Heart left ventricle (tissue), 16 donors: ENCODE results near the gene AP3M1. TPM values are rescaled to one million over a fixed set of nuclear protein-coding genes. Genes with fewer than 3 reads are reported as not detected.

ENCODE experiments used
- ATAC-seq, 4 donors: fragments of 200-7000 bp; cut with Tn5 transposase; one replicate each; pipeline ENCODE4 v1.9.1; 2020 to 2022; ENCODE audit warnings: moderate library complexity in 4 of 4, mild to moderate bottlenecking in 3 of 4, moderate number of reproducible peaks in 1 of 4
- DNase-seq, 5 donors: peaks; one replicate each; pipeline ENCODE4 v3.0.0-alpha.2; 2020
- H3K27ac ChIP-seq, 12 donors: fragments of 200-600 bp; sonication (generic) in 4 of 12; one replicate each; pipeline versions ENCODE4 v1.5.0 to v1.8.0; 2016 to 2022; ENCODE audit warnings: mild to moderate bottlenecking in 2 of 12
- H3K27me3 ChIP-seq, 9 donors: fragments of 200-600 bp; sonication (generic) in 2 of 9; one replicate each; pipeline versions ENCODE4 v1.5.1 to v1.8.0; 2016 to 2022; ENCODE audit warnings: mild to moderate bottlenecking in 3 of 9
- H3K36me3 ChIP-seq, 9 donors: fragments of 200-600 bp; sonication (generic) in 2 of 9; one replicate each; pipeline versions ENCODE4 v1.5.0 to v1.8.0; 2018 to 2022; ENCODE audit warnings: mild to moderate bottlenecking in 2 of 9
- H3K4me1 ChIP-seq, 12 donors: fragments of 200-600 bp; sonication (generic) in 4 of 12; one replicate each; pipeline versions ENCODE4 v1.5.0 to v1.8.0; 2016 to 2022; ENCODE audit warnings: mild to moderate bottlenecking in 3 of 12
- H3K4me3 ChIP-seq, 12 donors: fragments of 200-600 bp; sonication (generic) in 4 of 12; one replicate each; pipeline versions ENCODE4 v1.5.0 to v1.8.0; 2017 to 2022; ENCODE audit warnings: mild to moderate bottlenecking in 9 of 12, moderate library complexity in 4 of 12
- H3K9me3 ChIP-seq, 12 donors: fragments of 200-600 bp; sonication (generic) in 4 of 12; one replicate each; pipeline versions ENCODE4 v1.5.0 to v1.8.0; 2016 to 2022; ENCODE audit warnings: mild to moderate bottlenecking in 1 of 12
- CTCF ChIP-seq, 12 donors: fragments of 200-600 bp; sonication (generic) in 4 of 12; IDR thresholded peaks; one replicate each; pipeline versions ENCODE4 v1.5.0 to v1.8.0; 2018 to 2022; ENCODE audit warnings: antibody characterized with exemption in 12 of 12, mild to moderate bottlenecking in 5 of 12
- POLR2A ChIP-seq, 2 donors: fragments of 450-650 bp; IDR thresholded peaks; one replicate each; pipeline ENCODE4 v1.6.1; 2017; ENCODE audit warnings: antibody characterized with exemption in 2 of 2, mild to moderate bottlenecking in 2 of 2, moderate library complexity in 2 of 2
- WGBS, 4 donors: extraction: QIAGEN DNeasy Blood & Tissue Kit in 2 of 4; methylation state at CpG; one replicate each; pipeline versions ENCODE4 v1.1.5 to v1.1.7; 2013 to 2018; 5-methylcytosine and 5-hydroxymethylcytosine counted together
- intact Hi-C, 10 donors: fragments of 100-400 bp; cut with DNase I; formaldehyde crosslinking; loops; one replicate each; pipeline versions ENCODE4 v1.11.1 to v1.14.2; 2022
- polyA plus RNA-seq, 2 donors: library from polyadenylated mRNA; stranded (reverse); fragments of 200-250 nt; gene quantifications; one replicate each; pipeline ENCODE4 v1.2.3, GENCODE V29; 2013
- total RNA-seq, 9 donors: library from RNA; depleted of rRNA in 2 of 9; stranded (reverse); fragments of >200 nt in 2 of 9; fragmentation: NEBNext Ultra II Directional in 3 of 9; extraction: Animal tissue kit (Norgen Biotek cat#: 25700) in 3 of 9; gene quantifications; one replicate each; pipeline versions ENCODE4 v1.1.0 to v1.2.4, GENCODE V29; 2016 to 2023
- donor health status: ischemic (EF 13 %, LVEDD 7.1; RV severe dilation, severe dysfunction).
- donor health status: healthy with polysubstance abuse.
- donor health status: DM: no; HTN: yes; CAD: no.
- donor health status: DM: no; HTN: no; CAD: no.
- donor health status: ischemic (EF 25% LVEDD 6.9; RV normal size, moderate dysfunction).
- donor health status: ischemic (EF 25% LVEDD 5.7; RV mildly dilated, moderate dysfunction).
- donor health status: healthy.
- donor health status: DM: yes; HTN: yes; CAD: no.
- donor health status: ischemic (EF 35%, LVEDD 5.7; RV mildly dilated, moderate dysfunction).
- donor health status: nonischemic (EF 11% LVEDD 7.7; RV severe dilation, severe dysfunction).
- donor health status: DM: yes; HTN: yes; CAD: no.
- donor health status: PGD.
- donor health status: ischemic (EF 29% LVEDD 5.4; RV normal size, mild dysfunction).
- donor health status: nonischemic (EF 23%, LVEDD 6.1; RV moderate dilation, normal function).

The AP3M1 gene
- total and polyA plus RNA-seq, 11 donors = 7.8 to 37.0 (median 30.5) TPM

- H3K36me3 ChIP-seq = peaks cover 3 to 100% (median 98%) of the 10 kb centered on the region in 9 donors
- ATAC-seq (peak; percentile 12 to 43 (median 38)), DNase-seq (peak in 2 of 5 donors; percentile 19 to 38)
- no peak overlapping the region for H3K4me3 ChIP-seq
- WGBS, 4 donors = 73 to 80% (median 76%) methylated on average over 12 of the region's 12 CpGs
- H3K4me1 ChIP-seq = peaks cover 0 to 24% (median 12%) of the 10 kb centered on the region in 12 donors
- TF ChIP-seq POLR2A (IDR thresholded peaks at IDR 0.05) (no peak), CTCF (IDR thresholded peaks at IDR 0.05) (no peak)
- intact Hi-C loops = no loop called here
- H3K9me3 ChIP-seq = no peaks in the 10 kb centered on the region
- no peaks in the 10 kb centered on the region for H3K27me3 ChIP-seq
- H3K27ac ChIP-seq = peak overlapping the region in 7 of 12 donors; percentile 4 to 69 (median 25)
Measured at GRCh38 chr10:74114041-74114448, 36.6 kb downstream of the AP3M1 start.

GRCh38 chr10:74113546-74113945 lies 37.1 kb downstream of the AP3M1 start:
- TF ChIP-seq POLR2A (IDR thresholded peaks at IDR 0.05) (no peak), CTCF (IDR thresholded peaks at IDR 0.05) (no peak)
- H3K27me3 ChIP-seq = no peaks in the 10 kb centered on the region
- H3K9me3 ChIP-seq = no peaks in the 10 kb centered on the region
- WGBS, 4 donors = 53 to 84% (median 77%) methylated on average over 1 of the region's 1 CpG
- DNase-seq (no peak), ATAC-seq (no peak)
- intact Hi-C loops = no loop called here
- peak overlapping the region in 7 of 12 donors; percentile 4 to 69 (median 25) for H3K27ac ChIP-seq
- H3K4me3 ChIP-seq = no peak overlapping the region
- H3K4me1 ChIP-seq = peaks cover 0 to 24% (median 8%) of the 10 kb centered on the region in 12 donors
- peaks cover 3 to 100% (median 98%) of the 10 kb centered on the region in 9 donors for H3K36me3 ChIP-seq

GRCh38 chr10:74111799-74112198 lies 38.8 kb downstream of the AP3M1 start:
- H3K27ac ChIP-seq = no peak overlapping the region
- H3K4me1 ChIP-seq = peaks cover 0 to 24% (median 7%) of the 10 kb centered on the region in 12 donors
- peaks cover 6 to 100% (median 98%) of the 10 kb centered on the region in 9 donors for H3K36me3 ChIP-seq

GRCh38 chr10:74110120-74110519 lies 40.5 kb downstream of the AP3M1 start:
- Histone ChIP-seq H3K9me3 (no peaks in the 10 kb centered on the region), H3K4me1 (peaks cover 0 to 24% (median 7%) of the 10 kb centered on the region in 12 donors), H3K27me3 (no peaks in the 10 kb centered on the region), H3K36me3 (peaks cover 6 to 100% (median 98%) of the 10 kb centered on the region in 9 donors), H3K4me3 (no peak overlapping the region), H3K27ac (no peak overlapping the region)
- TF ChIP-seq POLR2A (IDR thresholded peaks at IDR 0.05) (no peak), CTCF (IDR thresholded peaks at IDR 0.05) (no peak)
- DNase-seq = no peak
- intact Hi-C loops = no loop called here
- WGBS, 4 donors = 42 to 77% (median 63%) methylated on average over 1 of the region's 1 CpG
- ATAC-seq = no peak

More at GRCh38 chr10:74111799-74112198, 38.8 kb downstream of the AP3M1 start:
- DNase-seq (no peak), ATAC-seq (no peak)
- TF ChIP-seq POLR2A (IDR thresholded peaks at IDR 0.05) (no peak), CTCF (IDR thresholded peaks at IDR 0.05) (no peak)
- WGBS, 4 donors = 92 to 96% (median 96%) methylated on average over 10 to 14 of the region's 14 CpGs
- no peak overlapping the region for H3K4me3 ChIP-seq
- H3K9me3 ChIP-seq = no peaks in the 10 kb centered on the region
- intact Hi-C loops = no loop called here
- no peaks in the 10 kb centered on the region for H3K27me3 ChIP-seq
